ENCODE data around the gene MYBL2. TPM values are rescaled to one million over a fixed set of nuclear protein-coding genes. Genes with fewer than 3 reads are reported as not detected.

Gene MYBL2
- total RNA-seq, 1 donor from 2014 or later, result 0.44 TPM

DNA sequence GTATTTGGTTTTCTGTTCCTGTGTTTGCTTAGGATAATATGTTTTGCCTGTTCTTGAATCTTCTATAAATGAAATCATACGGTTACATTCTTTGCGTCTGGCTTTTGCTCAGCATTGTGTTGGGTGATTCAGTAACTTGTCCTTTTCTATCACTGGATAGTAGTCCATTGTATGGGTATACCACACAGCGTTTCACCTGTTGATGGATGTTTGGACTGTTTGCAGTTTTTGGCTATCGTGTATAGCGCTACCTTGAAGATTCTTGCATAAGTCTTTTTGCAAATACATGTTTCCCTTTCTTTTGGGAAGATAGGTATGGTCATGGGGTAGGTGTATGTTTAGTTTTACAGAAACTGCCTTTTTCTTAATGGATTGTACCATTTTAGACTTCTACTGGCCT is 9.5 kb downstream of the MYBL2 start:
- no peak for TF ChIP-seq CTCF (IDR thresholded peaks at IDR 0.05; ENCODE audit: borderline replicate concordance)
- H3K36me3 ChIP-seq, result no peaks in the 10 kb centered on the region
- H3K27me3 ChIP-seq (ENCODE audit: low read depth), result peaks cover 13% of the 10 kb centered on the region
- no peaks in the 10 kb centered on the region for H3K9me3 ChIP-seq (replicated peaks)
- no peak overlapping the region for H3K27ac ChIP-seq (replicated peaks)
- no peak overlapping the region for H3K4me3 ChIP-seq
- intact Hi-C loops (cut with micrococcal nuclease), result no loop called here
- no peaks in the 10 kb centered on the region for H3K4me1 ChIP-seq
- DNase-seq, result no peak

DNA sequence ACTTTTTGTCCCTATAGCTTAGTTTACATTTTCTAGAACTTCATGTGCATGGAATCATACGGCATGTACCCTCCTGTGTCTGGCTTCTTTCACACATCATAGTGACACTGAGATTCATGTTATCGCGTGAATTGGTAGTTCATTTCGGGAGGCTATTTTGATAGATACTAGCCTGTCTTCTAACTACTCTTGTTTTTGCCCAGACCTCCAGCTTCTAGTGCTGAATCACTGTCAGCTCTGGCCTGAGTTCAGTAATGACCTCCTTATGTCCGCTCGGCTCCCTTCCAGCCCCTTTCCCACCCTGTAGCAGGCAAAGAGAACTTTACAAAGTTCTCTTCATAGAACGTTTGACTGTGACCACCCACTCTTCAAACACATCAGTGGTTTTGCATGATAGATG is 14.1 kb downstream of the MYBL2 start:
- intact Hi-C loops (cut with micrococcal nuclease), result no loop called here
- H3K36me3 ChIP-seq, result no peaks in the 10 kb centered on the region
- no peaks in the 10 kb centered on the region for H3K4me1 ChIP-seq
- TF ChIP-seq CTCF (IDR thresholded peaks at IDR 0.05; ENCODE audit: borderline replicate concordance), result no peak
- H3K27ac ChIP-seq (replicated peaks), result peak overlapping the region; percentile 38
- H3K9me3 ChIP-seq (replicated peaks), result no peaks in the 10 kb centered on the region
- no peaks in the 10 kb centered on the region for H3K27me3 ChIP-seq (ENCODE audit: low read depth)
- no peak for DNase-seq
- no peak overlapping the region for H3K4me3 ChIP-seq

GRCh38 chr20:43681468-43681942 is 14.6 kb downstream of the MYBL2 start:
- Histone ChIP-seq H3K4me3 (peak overlapping the region; percentile 21), H3K27me3 (ENCODE audit: low read depth) (no peaks in the 10 kb centered on the region), H3K36me3 (no peaks in the 10 kb centered on the region), H3K27ac (replicated peaks) (peak overlapping the region; percentile 38), H3K4me1 (no peaks in the 10 kb centered on the region), H3K9me3 (replicated peaks) (no peaks in the 10 kb centered on the region)
- intact Hi-C loops (cut with micrococcal nuclease), result no loop called here
- DNase-seq, result peak; percentile 23
- TF ChIP-seq CTCF (IDR thresholded peaks at IDR 0.05; ENCODE audit: borderline replicate concordance), result peak; percentile 37

DNA sequence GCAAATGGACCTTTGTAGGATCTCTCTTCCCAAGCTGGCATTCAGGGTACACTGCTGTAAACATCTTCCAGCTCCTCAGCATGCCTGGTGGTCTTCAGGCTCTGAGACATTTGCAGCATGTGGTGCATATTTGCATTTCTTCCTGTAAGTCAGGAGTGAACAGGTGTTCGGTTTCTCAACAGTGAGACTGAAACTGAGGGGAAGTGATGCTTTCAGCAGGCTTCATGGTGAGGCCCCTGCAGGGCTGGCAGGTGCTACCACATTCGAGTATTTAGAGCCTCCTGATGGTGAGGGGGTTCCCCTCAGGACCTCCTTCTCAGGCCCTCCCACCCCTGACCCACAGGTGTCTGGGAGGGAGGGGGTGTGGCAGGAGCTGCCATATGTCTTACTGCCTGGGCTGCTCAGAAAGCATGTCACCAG is 15.1 kb downstream of the MYBL2 start:
- DNase-seq, result no peak
- no peak for TF ChIP-seq CTCF (IDR thresholded peaks at IDR 0.05; ENCODE audit: borderline replicate concordance)
- intact Hi-C loops (cut with micrococcal nuclease), result no loop called here

DNA sequence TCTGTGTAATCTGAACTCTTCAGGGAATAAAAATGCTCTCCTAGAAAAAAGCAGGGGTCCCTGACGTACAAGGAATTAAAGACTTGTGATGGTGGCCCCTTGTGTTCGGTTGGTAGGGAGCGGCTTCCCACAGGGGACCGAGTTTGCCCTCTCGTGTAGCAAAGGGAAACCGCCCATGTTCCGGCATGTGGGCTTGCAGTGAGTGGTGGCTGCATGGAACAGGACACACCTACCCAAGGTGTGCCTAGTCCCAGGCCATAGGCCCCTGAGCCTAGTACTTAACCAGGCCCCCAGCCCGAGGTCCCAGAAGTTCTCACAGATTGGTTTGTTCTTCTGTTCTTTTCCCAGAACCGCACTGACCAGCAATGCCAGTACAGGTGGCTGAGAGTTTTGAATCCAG is 15.5 kb downstream of the MYBL2 start:
- no peak for TF ChIP-seq CTCF (IDR thresholded peaks at IDR 0.05; ENCODE audit: borderline replicate concordance)
- Histone ChIP-seq H3K36me3 (no peaks in the 10 kb centered on the region), H3K27ac (replicated peaks) (no peak overlapping the region), H3K9me3 (replicated peaks) (no peaks in the 10 kb centered on the region), H3K27me3 (ENCODE audit: low read depth) (no peaks in the 10 kb centered on the region), H3K4me1 (no peaks in the 10 kb centered on the region), H3K4me3 (no peak overlapping the region)
- DNase-seq, result no peak
- intact Hi-C loops (cut with micrococcal nuclease), result no loop called here

More for the DNA sequence above, 15.1 kb downstream of the MYBL2 start:
- Histone ChIP-seq H3K4me3 (no peak overlapping the region), H3K9me3 (replicated peaks) (no peaks in the 10 kb centered on the region), H3K4me1 (no peaks in the 10 kb centered on the region), H3K36me3 (no peaks in the 10 kb centered on the region), H3K27ac (replicated peaks) (peak overlapping the region; percentile 38), H3K27me3 (ENCODE audit: low read depth) (no peaks in the 10 kb centered on the region)

Data from left ventricle myocardium inferior (tissue), 1 donor.